Astrocyte (in vitro differentiated cells and primary cell): ENCODE results near the gene STRA6.
"Not testable (repeated sequence)": the region's sequence is repeated elsewhere in the genome, so short reads cannot be mapped to it uniquely, and the experiment has no call there.

Experiments used
- CTCF ChIP-seq: IDR thresholded peaks from 2 replicates; pipeline ENCODE4 v1.5.1; 2011; ENCODE audit warnings: low read depth, mild to moderate bottlenecking, inconsistent platforms, low read length, moderate library complexity; ENCODE audit not compliant: insufficient read depth
- EZH2 ChIP-seq: IDR thresholded peaks from 2 replicates; pipeline ENCODE4 v1.6.1; 2012; ENCODE audit warnings: mild to moderate bottlenecking, low read length, inconsistent platforms; ENCODE audit not compliant: insufficient read depth

- TF ChIP-seq CTCF, EZH2: not testable (repeated sequence)
Measured at GRCh38 chr15:74162195-74162536, 40.4 kb downstream of the STRA6 start.
